ENCODE results near the gene PARP11.
A peak's percentile ranks its signal among the peaks of the same experiment; 100 is the strongest.

Gene PARP11, protein sequence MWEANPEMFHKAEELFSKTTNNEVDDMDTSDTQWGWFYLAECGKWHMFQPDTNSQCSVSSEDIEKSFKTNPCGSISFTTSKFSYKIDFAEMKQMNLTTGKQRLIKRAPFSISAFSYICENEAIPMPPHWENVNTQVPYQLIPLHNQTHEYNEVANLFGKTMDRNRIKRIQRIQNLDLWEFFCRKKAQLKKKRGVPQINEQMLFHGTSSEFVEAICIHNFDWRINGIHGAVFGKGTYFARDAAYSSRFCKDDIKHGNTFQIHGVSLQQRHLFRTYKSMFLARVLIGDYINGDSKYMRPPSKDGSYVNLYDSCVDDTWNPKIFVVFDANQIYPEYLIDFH

DNA sequence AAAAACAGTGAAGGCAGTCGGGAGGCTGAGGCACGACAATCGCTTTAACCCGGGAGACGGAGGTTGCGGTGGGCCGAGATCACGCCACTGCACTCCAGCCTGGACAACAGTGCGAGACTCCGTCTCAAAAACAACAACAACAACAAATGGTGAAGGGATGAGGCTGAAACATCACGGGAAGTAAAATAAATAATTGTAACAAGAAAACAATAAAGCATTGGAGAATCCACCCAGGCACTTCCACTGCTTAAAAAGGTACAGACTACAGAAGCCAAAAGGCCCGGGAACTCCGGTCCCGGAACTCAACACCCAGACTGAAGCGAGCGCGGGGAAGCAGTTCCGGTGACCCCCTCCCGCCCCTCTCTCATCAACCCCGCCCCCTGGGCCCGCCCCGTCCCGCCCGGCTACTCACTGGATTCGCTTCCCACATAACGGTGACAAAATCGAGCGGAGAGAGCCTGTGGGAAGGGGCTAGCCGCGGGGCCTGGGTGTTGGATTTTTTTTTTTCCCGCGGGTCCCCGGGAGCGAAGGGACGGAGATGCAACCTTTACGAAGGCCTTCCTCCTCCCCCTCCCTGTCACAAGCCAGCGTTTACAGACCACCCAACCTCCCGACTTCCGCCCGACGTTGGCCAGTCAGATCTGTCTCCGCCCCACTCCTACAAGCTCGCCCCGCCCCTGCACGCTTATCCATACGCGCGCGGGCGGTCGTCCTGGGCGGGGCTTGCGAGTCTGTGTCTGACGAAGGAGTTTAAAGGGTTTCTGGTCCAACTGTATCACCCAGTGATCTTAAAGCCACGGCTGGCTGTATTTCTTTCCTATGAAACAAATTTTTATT is at the start of gene PARP11:
Gene PARP11, minus strand, starts transcription at position 600 of the 837 bp plus-strand sequence. Its CDS starts 170 bp downstream, at position 430.
- peak; percentile 90 to 91 for DNase-seq

DNA sequence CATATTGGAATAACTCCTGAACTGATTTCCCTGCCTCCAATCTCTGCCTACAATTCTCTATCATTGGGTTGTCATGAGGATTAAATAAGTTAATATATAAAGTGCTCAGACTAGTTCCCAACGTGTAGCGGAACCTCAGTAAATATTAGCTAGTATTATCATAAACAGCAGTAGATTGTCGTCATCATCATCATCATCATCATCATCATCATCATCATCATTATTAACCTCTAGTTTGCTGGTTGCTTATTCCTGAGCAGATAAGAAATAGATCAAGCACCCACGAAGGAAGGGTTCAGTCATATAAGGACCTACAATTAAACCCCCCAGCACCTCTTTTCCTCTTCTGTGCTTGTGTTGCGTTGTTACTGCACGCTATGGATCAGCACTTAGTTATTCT is 48.8 kb upstream of the PARP11 start:
- DNase-seq, result no peak

GRCh38 chr12:3921526-3921925 is 48.3 kb upstream of the PARP11 start:
- DNase-seq, result no peak

DNA sequence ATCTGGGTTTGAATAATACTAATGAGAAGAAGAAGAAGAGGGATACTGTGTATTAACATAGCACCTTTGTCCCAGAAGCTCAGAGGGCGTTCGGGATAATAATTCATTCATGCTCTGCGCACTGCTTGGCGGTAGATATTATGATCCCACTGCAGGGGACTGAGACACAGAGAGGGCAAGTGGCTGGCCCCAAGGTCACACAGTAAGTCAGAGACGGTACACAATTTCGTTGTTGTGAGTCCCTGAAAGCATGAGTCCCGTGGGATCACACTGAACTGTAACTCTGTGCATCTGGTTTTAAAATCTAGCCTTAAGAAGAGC is 47.9 kb upstream of the PARP11 start:
- no peak for DNase-seq

DNA sequence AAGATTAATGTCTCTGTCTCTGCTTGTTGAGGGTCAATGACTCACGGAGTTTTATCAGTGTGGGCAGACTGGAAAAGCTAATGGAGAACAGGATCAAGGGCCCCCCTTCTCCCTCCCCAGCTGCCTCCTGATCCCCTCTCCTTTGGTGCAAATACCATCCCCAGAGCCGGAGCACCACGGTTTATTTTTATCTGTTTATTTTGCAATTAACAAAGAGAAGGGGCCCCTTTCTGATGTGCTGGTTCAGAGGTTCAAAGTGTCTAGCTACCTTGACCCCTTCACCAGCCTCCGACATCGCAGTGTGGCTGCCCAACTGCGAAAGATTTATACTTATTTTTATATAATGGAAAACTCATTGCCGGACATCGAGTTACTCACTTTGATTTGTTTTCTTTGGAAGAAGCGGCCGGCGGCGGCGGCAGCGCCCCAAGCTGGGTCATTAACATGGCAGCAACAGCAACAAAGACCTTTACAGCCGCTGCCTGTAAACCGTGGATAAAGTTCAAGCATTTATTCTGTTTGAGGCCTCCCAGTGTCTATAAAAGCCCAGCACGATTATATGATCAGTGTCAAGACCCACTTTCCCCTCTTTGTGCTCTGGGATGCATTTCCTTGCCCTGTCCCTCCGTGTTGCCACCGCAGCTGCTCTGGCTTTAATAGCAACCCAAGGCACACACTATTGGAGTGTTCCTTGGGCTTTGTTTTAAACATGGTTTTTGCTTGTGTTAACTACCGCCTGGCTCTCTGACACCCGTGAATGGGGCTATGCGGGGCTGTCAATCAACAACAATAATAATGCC is 47.4 kb upstream of the PARP11 start:
- DNase-seq, result no peak

GRCh38 chr12:3913278-3913677 is 40.1 kb upstream of the PARP11 start:
- DNase-seq, result no peak

GRCh38 chr12:3912863-3913262 is 39.7 kb upstream of the PARP11 start:
- no peak for DNase-seq

GRCh38 chr12:3911409-3911808 is 38.2 kb upstream of the PARP11 start:
- DNase-seq, result no peak

- DNase-seq, result no peak
These were observed 32.5 kb upstream of the PARP11 start for GRCh38 chr12:3905664-3906063.

DNA sequence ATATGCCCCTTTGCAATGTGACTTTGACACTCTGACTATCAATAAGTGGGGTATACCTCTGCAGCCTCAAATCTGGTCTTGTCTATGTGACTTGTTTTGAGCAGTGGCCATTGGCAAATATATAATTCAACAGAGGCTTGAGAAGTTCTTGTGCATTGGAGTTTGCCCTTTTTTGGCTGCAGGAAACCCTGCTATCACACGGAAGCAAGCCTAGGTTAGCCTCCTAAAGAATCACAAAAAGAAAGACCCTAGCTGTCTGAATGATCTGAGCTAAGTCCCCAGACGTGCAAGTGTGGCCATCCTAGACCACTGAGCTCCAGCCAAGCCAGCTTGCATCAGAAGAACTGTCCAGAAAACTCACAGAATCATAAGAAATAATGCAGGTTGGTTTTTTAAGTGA is 31.8 kb upstream of the PARP11 start:
- no peak for DNase-seq

DNA sequence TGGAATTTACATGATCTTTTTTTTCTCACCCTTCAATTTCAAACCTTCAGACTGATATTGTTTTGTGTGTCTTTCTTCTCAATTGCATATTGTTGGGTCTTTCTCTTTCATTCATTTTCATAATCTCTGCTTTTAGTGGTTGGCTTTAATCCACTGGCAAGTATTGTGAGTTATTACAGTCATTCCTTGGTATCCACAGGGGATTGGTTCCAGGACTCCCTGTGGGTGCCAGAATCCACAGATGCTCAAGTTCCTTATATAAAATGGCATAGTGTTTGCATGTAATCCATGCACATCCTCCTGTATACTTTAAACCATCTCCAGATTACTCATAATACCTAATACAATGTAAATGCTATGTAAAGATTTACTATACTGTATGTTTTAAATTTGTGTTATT is 29.7 kb upstream of the PARP11 start:
- no peak for DNase-seq

- no peak for DNase-seq
These were observed 27.9 kb upstream of the PARP11 start for GRCh38 chr12:3901116-3901515.

DNA sequence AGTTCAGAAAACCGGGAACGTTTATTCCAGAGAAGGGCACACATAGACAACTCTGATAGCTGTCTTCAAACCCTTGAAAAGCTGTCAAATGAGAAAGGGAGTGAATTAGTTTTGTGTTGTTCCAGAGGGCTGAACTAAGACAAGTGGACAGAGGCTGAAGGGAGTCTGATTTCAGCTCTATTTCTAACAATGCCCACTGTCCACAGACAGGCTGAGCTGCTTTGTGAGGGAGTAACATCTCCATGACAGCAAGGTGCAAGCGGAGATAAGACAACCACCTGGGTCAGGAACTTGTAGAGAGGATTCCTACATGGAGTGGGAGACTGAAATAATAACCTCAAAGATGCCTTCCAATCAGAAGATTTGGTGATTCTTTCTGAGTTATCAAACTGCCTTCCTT is 25.6 kb upstream of the PARP11 start:
- no peak for DNase-seq

DNA sequence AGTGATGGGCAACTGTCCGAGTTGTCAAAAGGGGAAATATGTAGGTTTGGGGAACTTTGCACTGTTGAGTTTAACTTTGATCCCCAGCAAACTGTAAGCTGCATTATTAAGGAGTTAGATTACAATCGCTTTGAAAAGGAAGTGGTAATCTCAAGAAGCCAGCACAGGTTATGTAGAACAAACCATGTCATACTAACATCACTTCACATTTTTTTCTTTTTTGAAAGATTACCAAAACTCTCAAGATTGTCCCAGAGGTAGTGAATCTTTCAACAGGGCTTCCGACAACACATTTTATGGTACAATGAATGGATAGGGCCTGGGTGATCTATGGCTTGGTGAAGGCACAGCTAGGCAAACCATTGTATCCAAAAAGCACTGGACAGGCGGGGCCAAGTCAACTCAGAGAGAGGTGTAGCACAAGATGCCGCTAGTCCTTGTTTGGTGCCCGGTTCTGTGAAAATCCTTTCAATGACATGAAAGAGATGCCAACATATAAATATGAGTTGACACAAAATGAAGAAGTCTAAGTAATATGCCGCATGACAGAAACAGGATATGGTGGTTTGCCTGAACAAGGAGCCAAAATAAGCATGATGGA is 24.3 kb upstream of the PARP11 start:
- DNase-seq, result no peak

- DNase-seq, result no peak
These were observed 23.7 kb upstream of the PARP11 start for GRCh38 chr12:3896801-3897351.

- DNase-seq, result no peak
These were observed 23.2 kb upstream of the PARP11 start for GRCh38 chr12:3896356-3896755.

- no peak for DNase-seq
These were observed 19.4 kb upstream of the PARP11 start for GRCh38 chr12:3892631-3893030.

DNA sequence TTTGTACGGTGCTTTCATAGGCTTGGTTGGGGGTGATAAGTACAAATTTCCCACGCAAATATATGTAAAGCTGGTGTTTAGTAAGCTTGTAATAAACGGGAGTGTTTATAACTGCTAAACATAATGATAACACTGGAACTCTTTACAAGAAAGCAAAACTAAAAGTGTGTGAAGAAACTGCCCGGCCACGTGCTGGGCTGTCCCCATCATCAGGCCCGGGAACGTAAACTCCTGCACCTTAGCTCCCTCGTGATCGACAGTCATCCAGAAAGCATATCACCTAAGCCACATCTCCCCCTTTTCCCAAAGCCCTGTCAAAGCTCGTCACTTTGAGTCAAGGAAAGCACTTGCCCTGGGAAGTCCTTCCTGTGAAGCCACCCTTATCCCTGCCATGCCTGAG is 18.0 kb upstream of the PARP11 start:
- DNase-seq, result no peak

DNA sequence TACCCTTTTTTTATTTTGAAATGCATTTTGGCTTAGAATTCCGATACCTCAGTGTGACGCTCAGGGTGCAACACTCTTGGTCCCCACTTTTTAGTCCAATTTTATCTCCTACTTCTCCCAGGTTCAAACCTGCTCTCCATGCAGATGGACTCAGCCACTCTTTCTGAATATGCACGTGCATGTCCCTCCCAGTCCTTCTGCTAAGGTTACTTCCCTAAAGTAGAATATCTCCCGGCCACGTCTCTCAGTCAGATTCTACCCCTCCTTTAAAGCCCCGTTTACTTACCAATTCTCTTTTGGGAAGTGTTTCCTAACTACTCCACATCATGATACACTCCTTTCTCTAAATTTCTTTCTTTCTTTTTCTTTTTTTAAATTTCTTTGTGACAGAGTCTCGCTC is 15.5 kb upstream of the PARP11 start:
- no peak for DNase-seq

GRCh38 chr12:3885277-3886094 is 12.3 kb upstream of the PARP11 start:
- DNase-seq, result no peak

DNA sequence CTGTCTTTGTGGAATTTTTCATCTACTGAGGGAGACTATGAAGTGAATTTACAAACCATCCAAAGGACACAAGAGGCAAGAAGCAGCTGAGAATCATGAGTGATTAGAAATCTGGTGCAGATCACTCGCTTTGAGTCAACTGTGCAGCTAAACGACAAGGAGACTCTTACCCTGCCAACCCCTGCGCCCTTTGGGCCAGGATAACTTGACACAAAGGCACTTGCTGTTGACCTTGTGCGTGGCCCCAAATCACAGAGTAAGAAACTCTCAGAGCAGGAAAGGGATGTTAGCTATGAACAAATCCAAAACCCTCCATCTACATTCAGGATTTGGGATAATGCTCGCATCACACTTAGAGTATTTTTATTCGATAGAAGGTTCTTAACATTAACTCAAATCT is 11.5 kb upstream of the PARP11 start:
- DNase-seq, result no peak
